ENCODE results near the gene KAZN. TPM values are rescaled to one million over a fixed set of nuclear protein-coding genes. Genes with fewer than 3 reads are reported as not detected.

The KAZN gene
- total and polyA plus RNA-seq, 4 donors, result 17.8 to 54.0 (median 38.4) TPM

DNA sequence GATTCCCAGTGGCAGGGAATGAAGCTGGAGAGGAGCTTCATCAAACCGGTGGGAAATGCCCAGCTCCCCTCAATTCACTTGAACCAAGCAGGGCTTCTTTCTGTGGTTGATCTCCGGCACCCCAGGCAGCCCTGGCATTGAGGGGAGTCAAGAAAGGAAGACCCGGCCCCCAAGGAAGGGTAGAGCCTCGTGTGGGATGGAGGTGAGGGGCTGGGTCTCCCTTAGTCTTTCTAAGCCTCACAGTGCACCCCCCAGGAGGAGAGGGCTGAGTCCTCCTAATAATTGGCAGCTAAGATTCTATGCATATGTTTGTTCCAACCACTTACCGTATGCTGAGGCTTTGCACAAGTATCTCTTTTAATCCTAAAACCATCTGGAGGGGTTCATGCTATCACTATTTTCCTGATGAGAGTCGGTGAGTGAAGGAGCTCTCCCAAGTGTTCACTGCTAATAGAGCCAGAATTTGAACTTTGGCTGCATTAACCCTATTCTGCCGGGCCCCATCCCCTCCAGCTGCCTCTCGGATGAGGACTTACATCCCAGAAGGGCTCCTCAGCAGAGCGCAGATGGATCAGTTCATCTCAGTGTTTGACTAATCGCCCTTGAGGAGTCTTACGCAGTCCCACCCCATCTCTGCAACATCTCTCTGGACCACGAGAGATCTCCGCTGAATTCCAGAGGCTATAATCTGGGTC lies 521.9 kb downstream of the KAZN start:
- 85% methylated on average over 7 of the region's 13 CpGs for WGBS (ENCODE audit: insufficient coverage)
- H3K4me1 ChIP-seq (ENCODE audit: control insufficient read depth, insufficient read depth, low read length), result peaks cover 7% of the 10 kb centered on the region
- H3K9me3 ChIP-seq (ENCODE audit: control insufficient read depth, insufficient read depth, low read length), result no peaks in the 10 kb centered on the region
- peak in 1 of 6 donors; percentile 6 for DNase-seq (ENCODE audit: low read depth in 4 of 6, low spot score in 6 of 6)
- H3K27ac ChIP-seq (ENCODE audit: low read depth, low read length), result no peak overlapping the region
- H3K36me3 ChIP-seq (ENCODE audit: control insufficient read depth, insufficient read depth, low read length), result peaks cover 17% of the 10 kb centered on the region
- no peak overlapping the region for H3K4me3 ChIP-seq (ENCODE audit: low read depth, low read length)
- no peaks in the 10 kb centered on the region for H3K27me3 ChIP-seq (ENCODE audit: control insufficient read depth, insufficient read depth, low read length)

DNA sequence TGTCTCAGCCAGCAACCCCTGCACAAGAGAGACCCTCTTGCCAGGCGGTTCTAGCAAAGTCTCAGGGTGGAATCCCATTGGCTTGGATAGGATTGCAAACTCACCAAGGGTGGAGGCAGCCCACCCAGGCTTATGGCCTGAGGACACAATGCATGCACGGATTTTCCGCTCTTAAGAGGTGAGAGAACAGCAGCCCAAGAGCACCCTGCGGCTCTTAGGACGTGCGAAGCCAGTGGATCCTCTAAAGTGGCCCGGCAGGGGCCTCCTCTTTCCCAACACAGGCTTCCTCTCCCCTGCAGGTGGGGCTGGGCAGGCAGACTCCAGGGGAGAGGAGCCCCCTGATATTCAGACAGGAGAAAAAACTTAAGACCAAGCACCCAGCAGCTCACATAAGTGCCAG lies 523.8 kb downstream of the KAZN start:
- H3K27ac ChIP-seq (ENCODE audit: low read depth, low read length), result no peak overlapping the region
- peaks cover 4% of the 10 kb centered on the region for H3K4me1 ChIP-seq (ENCODE audit: control insufficient read depth, insufficient read depth, low read length)
- no peak for DNase-seq (ENCODE audit: low read depth in 4 of 6, low spot score in 6 of 6)
- H3K4me3 ChIP-seq (ENCODE audit: low read depth, low read length), result no peak overlapping the region
- 65% methylated on average over 7 of the region's 7 CpGs for WGBS (ENCODE audit: insufficient coverage)
- H3K27me3 ChIP-seq (ENCODE audit: control insufficient read depth, insufficient read depth, low read length), result no peaks in the 10 kb centered on the region
- H3K36me3 ChIP-seq (ENCODE audit: control insufficient read depth, insufficient read depth, low read length), result peaks cover 9% of the 10 kb centered on the region
- H3K9me3 ChIP-seq (ENCODE audit: control insufficient read depth, insufficient read depth, low read length), result no peaks in the 10 kb centered on the region

DNA sequence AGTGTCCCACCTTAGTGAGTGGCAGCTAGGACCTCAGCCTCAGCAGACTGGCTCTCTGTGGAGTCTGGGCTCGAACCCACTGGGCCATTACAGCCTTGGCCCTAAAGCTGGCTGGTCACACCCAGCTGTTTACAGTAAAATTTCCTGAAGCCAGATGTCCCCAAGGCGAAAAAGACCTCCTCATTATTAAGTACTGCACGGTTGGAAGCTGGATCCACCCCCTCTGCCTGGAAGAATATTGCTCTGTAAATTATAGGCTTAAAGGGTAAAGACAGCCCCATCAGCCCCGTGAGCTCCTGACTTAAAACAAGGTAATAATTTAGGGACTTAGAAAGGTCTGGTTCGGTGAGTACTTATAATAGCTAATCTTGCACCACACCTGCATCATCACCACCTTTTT lies 524.8 kb downstream of the KAZN start:
- H3K4me1 ChIP-seq (ENCODE audit: control insufficient read depth, insufficient read depth, low read length), result no peaks in the 10 kb centered on the region
- 64% methylated on average over 1 of the region's 5 CpGs for WGBS (ENCODE audit: insufficient coverage)
- H3K9me3 ChIP-seq (ENCODE audit: control insufficient read depth, insufficient read depth, low read length), result no peaks in the 10 kb centered on the region
- H3K27ac ChIP-seq (ENCODE audit: low read depth, low read length), result no peak overlapping the region
- DNase-seq (ENCODE audit: low read depth in 4 of 6, low spot score in 6 of 6), result no peak
- no peak overlapping the region for H3K4me3 ChIP-seq (ENCODE audit: low read depth, low read length)
- H3K36me3 ChIP-seq (ENCODE audit: control insufficient read depth, insufficient read depth, low read length), result peaks cover 5% of the 10 kb centered on the region
- no peaks in the 10 kb centered on the region for H3K27me3 ChIP-seq (ENCODE audit: control insufficient read depth, insufficient read depth, low read length)

DNA sequence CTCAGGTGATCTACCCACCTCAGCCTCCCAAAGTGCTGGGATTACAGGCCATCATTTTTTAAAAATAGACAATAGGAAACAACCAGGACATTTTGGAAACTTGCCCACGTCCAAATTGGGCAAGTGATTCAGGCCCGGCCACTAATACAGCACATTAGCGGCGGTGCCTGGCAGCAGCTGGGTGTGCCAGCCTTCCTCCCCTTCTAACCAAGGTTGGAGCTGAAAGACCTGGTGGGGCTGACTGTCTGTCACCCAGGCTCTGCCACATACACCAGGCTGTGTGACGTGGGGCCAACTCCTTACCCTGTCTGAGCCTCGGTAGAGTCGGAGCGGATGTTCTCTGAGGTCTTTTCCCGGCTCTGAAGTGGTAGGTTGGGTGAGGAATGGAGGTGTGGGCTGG lies 525.4 kb downstream of the KAZN start:
- Histone ChIP-seq H3K27ac (ENCODE audit: low read depth, low read length) (no peak overlapping the region), H3K4me3 (ENCODE audit: low read depth, low read length) (no peak overlapping the region), H3K36me3 (ENCODE audit: control insufficient read depth, insufficient read depth, low read length) (no peaks in the 10 kb centered on the region), H3K27me3 (ENCODE audit: control insufficient read depth, insufficient read depth, low read length) (no peaks in the 10 kb centered on the region), H3K9me3 (ENCODE audit: control insufficient read depth, insufficient read depth, low read length) (no peaks in the 10 kb centered on the region), H3K4me1 (ENCODE audit: control insufficient read depth, insufficient read depth, low read length) (peaks cover 4% of the 10 kb centered on the region)
- no peak for DNase-seq (ENCODE audit: low read depth in 4 of 6, low spot score in 6 of 6)
- WGBS (ENCODE audit: insufficient coverage), result 90% methylated on average over 4 of the region's 9 CpGs

DNA sequence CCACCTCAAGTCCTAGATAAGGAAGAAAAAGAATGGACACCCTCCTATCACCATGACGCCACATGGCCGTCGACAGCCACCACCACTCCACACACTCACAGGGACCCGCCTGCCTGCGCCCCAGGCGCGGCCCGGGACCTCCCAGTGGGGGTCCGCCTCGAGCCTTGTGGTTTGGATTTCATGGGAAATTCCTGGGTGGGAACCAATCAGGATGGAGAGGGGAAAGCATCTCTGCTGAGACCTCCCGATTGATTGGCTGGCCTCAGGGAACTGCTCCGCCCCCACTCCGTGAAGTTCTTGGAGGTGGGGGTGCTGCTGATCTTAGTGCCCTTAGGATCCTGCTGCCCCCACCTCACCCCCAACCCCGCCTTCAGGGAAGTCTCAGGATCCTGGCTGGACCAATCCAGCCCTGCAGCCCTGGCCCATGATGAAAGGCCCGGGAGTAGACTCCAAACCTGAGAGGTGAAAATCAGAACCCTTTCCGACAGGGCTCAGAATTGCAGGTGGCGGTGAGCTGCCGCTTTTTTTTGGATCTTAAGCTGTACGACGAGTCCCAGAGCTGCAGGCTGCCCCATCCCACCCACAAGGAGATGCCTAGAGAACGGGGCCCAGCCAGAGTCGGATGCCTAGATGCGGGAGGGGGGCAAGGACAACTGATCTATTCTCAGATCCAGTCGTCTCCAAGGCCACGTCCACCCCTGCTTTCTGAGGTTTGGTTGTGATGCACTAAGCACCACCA lies 526.0 kb downstream of the KAZN start:
- Histone ChIP-seq H3K27ac (ENCODE audit: low read depth, low read length) (no peak overlapping the region), H3K9me3 (ENCODE audit: control insufficient read depth, insufficient read depth, low read length) (no peaks in the 10 kb centered on the region), H3K4me1 (ENCODE audit: control insufficient read depth, insufficient read depth, low read length) (peaks cover 5% of the 10 kb centered on the region), H3K36me3 (ENCODE audit: control insufficient read depth, insufficient read depth, low read length) (no peaks in the 10 kb centered on the region), H3K4me3 (ENCODE audit: low read depth, low read length) (no peak overlapping the region), H3K27me3 (ENCODE audit: control insufficient read depth, insufficient read depth, low read length) (no peaks in the 10 kb centered on the region)
- no peak for DNase-seq (ENCODE audit: low read depth in 4 of 6, low spot score in 6 of 6)
- 92% methylated on average over 8 of the region's 25 CpGs for WGBS (ENCODE audit: insufficient coverage)

DNA sequence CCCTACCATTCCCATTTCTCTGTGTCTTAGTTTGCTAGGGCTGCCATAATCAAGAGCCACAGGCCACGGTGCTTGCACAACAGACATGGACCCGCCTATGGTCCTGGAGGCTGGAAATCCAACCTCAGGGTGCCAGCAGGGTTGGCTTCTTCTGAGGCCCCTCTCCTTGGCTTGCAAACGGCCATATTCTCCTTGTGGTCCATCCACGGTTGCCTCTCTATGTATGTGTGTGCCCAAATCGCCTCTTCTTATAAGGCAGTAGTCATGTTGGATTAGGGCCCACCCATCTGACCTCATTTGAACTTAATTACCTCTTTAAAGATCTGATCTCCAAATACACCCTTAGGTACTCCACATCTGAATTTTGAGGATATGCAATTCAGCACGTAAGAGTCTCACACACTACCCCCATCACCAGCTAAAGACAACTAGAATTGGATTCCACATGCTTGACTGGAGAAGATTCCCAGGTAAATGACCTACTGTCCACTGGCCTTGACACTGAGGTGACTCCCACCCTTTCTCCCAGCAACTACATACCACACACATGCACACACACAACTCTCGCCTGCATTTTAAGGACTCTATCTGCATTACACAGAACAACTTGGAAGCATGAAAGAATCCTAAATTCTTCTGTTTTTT lies 526.7 kb downstream of the KAZN start:
- peaks cover 1% of the 10 kb centered on the region for H3K9me3 ChIP-seq (ENCODE audit: control insufficient read depth, insufficient read depth, low read length)
- 97% methylated on average over 5 of the region's 7 CpGs for WGBS (ENCODE audit: insufficient coverage)
- H3K36me3 ChIP-seq (ENCODE audit: control insufficient read depth, insufficient read depth, low read length), result no peaks in the 10 kb centered on the region
- no peaks in the 10 kb centered on the region for H3K27me3 ChIP-seq (ENCODE audit: control insufficient read depth, insufficient read depth, low read length)
- peaks cover 5% of the 10 kb centered on the region for H3K4me1 ChIP-seq (ENCODE audit: control insufficient read depth, insufficient read depth, low read length)
- H3K4me3 ChIP-seq (ENCODE audit: low read depth, low read length), result no peak overlapping the region
- H3K27ac ChIP-seq (ENCODE audit: low read depth, low read length), result no peak overlapping the region
- DNase-seq (ENCODE audit: low read depth in 4 of 6, low spot score in 6 of 6), result no peak

DNA sequence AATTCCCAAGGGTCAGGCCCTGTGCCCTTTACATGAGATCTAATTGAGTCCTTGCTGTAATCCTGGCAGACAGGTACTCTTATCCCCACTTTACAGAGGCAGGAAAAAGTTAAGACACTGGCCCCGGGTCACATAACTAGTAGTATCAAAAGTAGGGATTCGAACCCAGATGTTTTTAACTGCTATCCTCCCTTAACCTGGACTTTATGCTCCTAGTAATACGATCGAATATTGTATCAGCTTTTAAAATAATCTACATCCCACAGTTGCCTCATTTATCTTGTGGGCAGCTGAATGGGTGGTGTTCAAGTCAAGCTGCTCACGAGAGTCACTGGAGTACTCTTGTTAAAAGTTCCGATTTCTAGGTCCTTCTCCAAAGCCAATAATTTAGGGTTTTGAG lies 529.6 kb downstream of the KAZN start:
- H3K4me3 ChIP-seq (ENCODE audit: low read depth, low read length), result no peak overlapping the region
- H3K36me3 ChIP-seq (ENCODE audit: control insufficient read depth, insufficient read depth, low read length), result no peaks in the 10 kb centered on the region
- H3K4me1 ChIP-seq (ENCODE audit: control insufficient read depth, insufficient read depth, low read length), result peaks cover 5% of the 10 kb centered on the region
- no peaks in the 10 kb centered on the region for H3K27me3 ChIP-seq (ENCODE audit: control insufficient read depth, insufficient read depth, low read length)
- WGBS (ENCODE audit: insufficient coverage), result 93% methylated on average over 3 of the region's 6 CpGs
- no peak overlapping the region for H3K27ac ChIP-seq (ENCODE audit: low read depth, low read length)
- DNase-seq (ENCODE audit: low read depth in 4 of 6, low spot score in 6 of 6), result no peak
- H3K9me3 ChIP-seq (ENCODE audit: control insufficient read depth, insufficient read depth, low read length), result peaks cover 2% of the 10 kb centered on the region

DNA sequence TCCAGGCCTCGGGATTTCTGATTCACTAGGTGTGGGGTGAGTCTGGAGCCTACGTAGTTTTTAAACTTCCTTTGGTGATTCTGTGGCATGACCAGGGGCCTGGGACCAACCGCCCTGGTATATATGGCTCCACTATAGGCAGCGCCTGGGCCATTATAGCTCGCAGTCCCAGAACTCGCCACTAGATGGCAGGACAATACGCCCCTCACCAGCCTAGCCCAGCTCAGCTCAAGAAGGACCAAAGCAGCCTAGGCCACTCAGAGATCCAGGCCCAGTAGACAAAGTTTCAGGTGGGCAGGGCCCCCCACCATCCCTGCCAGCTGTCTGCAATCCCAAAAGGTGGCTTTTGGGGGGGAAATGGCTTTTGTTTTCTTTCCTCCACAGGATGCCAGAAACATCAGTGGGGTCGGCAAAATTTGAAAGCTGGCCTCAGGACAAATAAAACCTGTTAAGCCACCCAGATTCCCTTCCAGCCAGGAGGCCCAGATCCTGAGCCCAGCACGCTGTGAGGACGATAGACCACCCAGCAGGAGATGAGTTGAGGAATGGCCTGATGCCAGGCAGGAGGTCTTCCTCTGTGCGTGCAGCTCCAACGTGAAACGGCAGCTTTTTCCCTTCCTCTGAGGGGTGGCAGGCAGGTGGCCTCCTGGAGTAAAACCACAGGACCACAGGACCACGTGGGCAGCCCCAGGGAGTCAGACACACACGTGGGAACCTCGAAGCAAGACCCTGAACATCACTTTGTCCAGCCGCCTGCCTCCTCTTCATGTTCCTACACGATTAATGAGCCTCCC lies 530.2 kb downstream of the KAZN start:
- H3K27ac ChIP-seq (ENCODE audit: low read depth, low read length), result no peak overlapping the region
- no peaks in the 10 kb centered on the region for H3K36me3 ChIP-seq (ENCODE audit: control insufficient read depth, insufficient read depth, low read length)
- H3K27me3 ChIP-seq (ENCODE audit: control insufficient read depth, insufficient read depth, low read length), result no peaks in the 10 kb centered on the region
- WGBS (ENCODE audit: insufficient coverage), result 35% methylated on average over 15 of the region's 18 CpGs
- peaks cover 5% of the 10 kb centered on the region for H3K4me1 ChIP-seq (ENCODE audit: control insufficient read depth, insufficient read depth, low read length)
- H3K4me3 ChIP-seq (ENCODE audit: low read depth, low read length), result no peak overlapping the region
- peak in 3 of 6 donors; percentile 55 to 91 (median 85) for DNase-seq (ENCODE audit: low read depth in 4 of 6, low spot score in 6 of 6)
- H3K9me3 ChIP-seq (ENCODE audit: control insufficient read depth, insufficient read depth, low read length), result peaks cover 2% of the 10 kb centered on the region

DNA sequence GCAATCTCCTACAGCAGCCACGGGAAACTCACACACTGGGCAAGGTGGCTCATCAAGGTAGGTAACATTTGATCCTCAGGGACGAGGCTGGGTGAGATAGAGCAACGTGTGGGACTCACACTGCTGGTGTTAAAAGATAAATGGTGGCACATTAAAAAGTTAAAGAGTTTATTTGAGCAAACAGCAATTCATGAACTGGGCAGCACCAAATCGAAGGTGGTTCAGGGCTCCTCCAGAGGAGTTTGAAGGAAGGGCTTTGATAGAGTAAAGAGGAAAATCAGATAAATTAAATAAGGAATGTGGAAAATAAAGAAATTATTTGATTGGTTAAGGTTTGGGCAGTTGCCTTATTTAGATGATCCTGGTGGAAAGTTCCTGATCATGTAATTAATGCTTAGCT lies 531.5 kb downstream of the KAZN start:
- no peaks in the 10 kb centered on the region for H3K27me3 ChIP-seq (ENCODE audit: control insufficient read depth, insufficient read depth, low read length)
- no peak overlapping the region for H3K4me3 ChIP-seq (ENCODE audit: low read depth, low read length)
- H3K9me3 ChIP-seq (ENCODE audit: control insufficient read depth, insufficient read depth, low read length), result peaks cover 2% of the 10 kb centered on the region
- H3K27ac ChIP-seq (ENCODE audit: low read depth, low read length), result no peak overlapping the region
- H3K36me3 ChIP-seq (ENCODE audit: control insufficient read depth, insufficient read depth, low read length), result no peaks in the 10 kb centered on the region
- H3K4me1 ChIP-seq (ENCODE audit: control insufficient read depth, insufficient read depth, low read length), result peaks cover 5% of the 10 kb centered on the region
- WGBS (ENCODE audit: insufficient coverage), result 89% methylated on average over 4 of the region's 4 CpGs
- DNase-seq (ENCODE audit: low read depth in 4 of 6, low spot score in 6 of 6), result no peak

Measured in spinal cord (tissue), 10 donors.